22Rv1 (cell line): Measurements from ENCODE around the gene ZFP3.

Experiments used
- ZFX ChIP-seq: fragments of 450-650 bp; IDR thresholded peaks from 2 replicates; pipeline ENCODE4 v1.6.1; 2017; ENCODE audit warnings: antibody characterized with exemption, borderline replicate concordance
- TF ChIP-seq, protein P1 (sequence below): fragments of 450-650 bp; IDR thresholded peaks from 2 replicates; pipeline ENCODE4 v1.5.1; 2017; ENCODE audit warnings: mild to moderate bottlenecking

DNA sequence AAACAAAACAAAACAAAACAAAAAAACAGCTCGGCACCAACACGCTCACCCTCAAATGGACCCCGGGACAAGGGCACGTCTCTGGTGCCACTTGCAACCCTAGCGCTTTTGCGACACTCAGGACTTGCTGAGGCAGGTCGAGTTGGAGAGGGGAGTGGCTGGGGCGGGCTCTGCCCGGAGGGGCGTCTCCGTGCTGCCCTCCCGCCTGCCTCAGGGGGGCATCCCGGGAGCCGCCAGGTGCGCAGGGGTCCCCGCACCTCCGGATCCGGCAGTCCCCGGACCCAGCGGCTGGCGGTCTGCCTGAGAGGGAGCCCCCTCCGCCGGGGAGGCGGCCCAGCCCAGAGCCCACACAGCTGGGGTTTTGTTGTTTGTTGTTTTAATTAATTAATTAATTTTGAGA lies 43.0 kb upstream of the ZFP3 start, which contains the start of gene SLC52A1:
- TF ChIP-seq, protein P1, sequence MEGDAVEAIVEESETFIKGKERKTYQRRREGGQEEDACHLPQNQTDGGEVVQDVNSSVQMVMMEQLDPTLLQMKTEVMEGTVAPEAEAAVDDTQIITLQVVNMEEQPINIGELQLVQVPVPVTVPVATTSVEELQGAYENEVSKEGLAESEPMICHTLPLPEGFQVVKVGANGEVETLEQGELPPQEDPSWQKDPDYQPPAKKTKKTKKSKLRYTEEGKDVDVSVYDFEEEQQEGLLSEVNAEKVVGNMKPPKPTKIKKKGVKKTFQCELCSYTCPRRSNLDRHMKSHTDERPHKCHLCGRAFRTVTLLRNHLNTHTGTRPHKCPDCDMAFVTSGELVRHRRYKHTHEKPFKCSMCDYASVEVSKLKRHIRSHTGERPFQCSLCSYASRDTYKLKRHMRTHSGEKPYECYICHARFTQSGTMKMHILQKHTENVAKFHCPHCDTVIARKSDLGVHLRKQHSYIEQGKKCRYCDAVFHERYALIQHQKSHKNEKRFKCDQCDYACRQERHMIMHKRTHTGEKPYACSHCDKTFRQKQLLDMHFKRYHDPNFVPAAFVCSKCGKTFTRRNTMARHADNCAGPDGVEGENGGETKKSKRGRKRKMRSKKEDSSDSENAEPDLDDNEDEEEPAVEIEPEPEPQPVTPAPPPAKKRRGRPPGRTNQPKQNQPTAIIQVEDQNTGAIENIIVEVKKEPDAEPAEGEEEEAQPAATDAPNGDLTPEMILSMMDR: no peak
- TF ChIP-seq ZFX: no peak
